Smooth muscle cell (in vitro differentiated cells): ENCODE data around the gene TJP1. TPM values are rescaled to one million over a fixed set of nuclear protein-coding genes. Genes with fewer than 3 reads are reported as not detected.
A peak's percentile ranks its signal among the peaks of the same experiment; 100 is the strongest.

Experiments used
- DNase-seq: peaks from one replicate; lab custom pipeline; 2025; ENCODE audit not compliant: unreplicated experiment; lab: John Stamatoyannopoulos, UW
- H2AFZ ChIP-seq: fragments of 200-600 bp; sonication (generic); 2 replicates; pipeline ENCODE4 v1.6.0; 2016; ENCODE audit warnings: antibody characterized with exemption, low read depth, mild to moderate bottlenecking
- H3F3A ChIP-seq: fragments of 200-600 bp; sonication (generic); 2 replicates; pipeline ENCODE4 v1.6.0; 2017; ENCODE audit warnings: antibody characterized with exemption, low read depth
- H3K27ac ChIP-seq: fragments of 200-600 bp; sonication (generic); 2 replicates; pipeline ENCODE4 v1.5.1; 2016; ENCODE audit warnings: low read depth, mild to moderate bottlenecking
- H3K27me3 ChIP-seq: fragments of 200-600 bp; sonication (generic); 2 replicates; pipeline ENCODE4 v1.6.1; 2016; ENCODE audit warnings: low read depth, mild to moderate bottlenecking
- H3K36me3 ChIP-seq: fragments of 200-600 bp; sonication (generic); 2 replicates; pipeline ENCODE4 v1.5.1; 2016; ENCODE audit warnings: low read depth
- H3K4me1 ChIP-seq: fragments of 200-600 bp; sonication (generic); 2 replicates; pipeline ENCODE4 v1.5.1; 2016; ENCODE audit warnings: low read depth
- H3K4me2 ChIP-seq: fragments of 200-600 bp; sonication (generic); 2 replicates; pipeline ENCODE4 v1.6.0; 2016; ENCODE audit warnings: mild to moderate bottlenecking
- H3K4me3 ChIP-seq: fragments of 200-600 bp; sonication (generic); 2 replicates; pipeline ENCODE4 v1.5.1; 2016; ENCODE audit warnings: mild to moderate bottlenecking
- H3K79me2 ChIP-seq: fragments of 200-600 bp; sonication (generic); 2 replicates; pipeline ENCODE4 v1.6.0; 2016; ENCODE audit warnings: low read depth, mild to moderate bottlenecking
- H3K9ac ChIP-seq: fragments of 200-600 bp; sonication (generic); 2 replicates; pipeline ENCODE4 v1.6.0; 2016; ENCODE audit warnings: low read depth
- H3K9me3 ChIP-seq: fragments of 200-600 bp; sonication (generic); replicated peaks from 2 replicates; pipeline ENCODE4 v1.5.1; 2016; ENCODE audit warnings: low read depth
- H4K20me1 ChIP-seq: fragments of 200-600 bp; sonication (generic); 2 replicates; pipeline ENCODE4 v1.6.0; 2016; ENCODE audit warnings: low read depth
- WGBS: methylation state at CpG from one replicate; pipeline ENCODE4 v1.1.7; 2016; ENCODE audit warnings: low lambda C conversion rate; 5-methylcytosine and 5-hydroxymethylcytosine counted together
- polyA plus RNA-seq: library from polyadenylated mRNA; unstranded; fragments of >200 nt; fragmentation: Nextera tagmentation; extraction: Ambion mirVana; gene quantifications from 2 replicates; pipeline ENCODE4 v1.2.1, GENCODE V29; 2016
- total RNA-seq: library from RNA; depleted of rRNA; stranded (reverse); fragments of >200 nt; gene quantifications from 2 replicates; pipeline ENCODE4 v1.2.3, GENCODE V29; 2014
- TF ChIP-seq, protein P1 (sequence below): fragments of 200-600 bp; sonication (generic); IDR thresholded peaks from 2 replicates; pipeline ENCODE4 v1.5.1; 2017; ENCODE audit warnings: borderline replicate concordance, mild to moderate bottlenecking, antibody characterized with exemption; ENCODE audit not compliant: insufficient read depth, poor library complexity, severe bottlenecking

TJP1 gene
- total and polyA plus RNA-seq, 2 experiments from 2014 or later = 28.4 to 73.1 TPM

DNA sequence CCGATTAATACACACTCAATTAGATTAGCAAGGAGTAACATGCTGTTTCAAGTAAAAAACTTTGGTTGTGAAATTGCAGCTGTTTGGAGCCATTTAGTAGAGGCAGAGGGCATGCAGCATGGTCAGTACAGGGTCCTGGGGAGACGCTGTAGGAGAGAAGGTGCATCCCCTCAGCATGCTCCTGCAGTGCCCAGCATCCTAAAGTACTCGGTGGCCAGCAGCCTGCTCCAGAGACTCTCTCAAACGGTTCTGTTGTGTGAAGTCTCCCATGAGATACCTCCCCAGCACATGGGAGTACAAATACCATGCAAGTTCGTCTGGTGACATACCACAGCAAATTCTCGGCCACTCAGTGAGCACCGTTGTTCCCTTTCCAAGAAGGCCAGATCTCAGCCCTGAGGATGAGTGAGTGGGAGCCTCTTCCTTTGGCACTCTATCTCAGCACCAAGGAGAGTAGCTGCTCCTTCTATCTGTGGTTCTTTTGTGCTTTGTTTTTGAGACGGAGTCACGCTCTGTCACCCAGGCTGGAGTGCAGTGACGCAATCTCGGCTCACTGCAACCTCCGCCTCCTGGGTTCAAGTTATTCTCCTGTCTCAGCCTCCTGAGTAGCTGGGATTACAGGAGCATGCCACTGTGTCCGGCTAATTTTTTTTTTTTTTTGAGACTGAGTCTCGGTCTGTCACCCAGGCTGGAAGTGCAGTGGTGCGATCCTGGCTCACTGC, 72.7 kb downstream of the TJP1 start:
- Histone ChIP-seq H3F3A (no peaks in the 10 kb centered on the region), H3K4me2 (no peak overlapping the region), H3K27me3 (no peaks in the 10 kb centered on the region), H3K27ac (no peak overlapping the region), H3K9ac (no peak overlapping the region), H4K20me1 (peaks cover 55% of the 10 kb centered on the region), H3K4me1 (no peaks in the 10 kb centered on the region), H3K79me2 (peaks cover 19% of the 10 kb centered on the region), H3K36me3 (peaks cover 5% of the 10 kb centered on the region), H2AFZ (no peak overlapping the region), H3K9me3 (no peaks in the 10 kb centered on the region), H3K4me3 (no peak overlapping the region)
- TF ChIP-seq, protein P1, sequence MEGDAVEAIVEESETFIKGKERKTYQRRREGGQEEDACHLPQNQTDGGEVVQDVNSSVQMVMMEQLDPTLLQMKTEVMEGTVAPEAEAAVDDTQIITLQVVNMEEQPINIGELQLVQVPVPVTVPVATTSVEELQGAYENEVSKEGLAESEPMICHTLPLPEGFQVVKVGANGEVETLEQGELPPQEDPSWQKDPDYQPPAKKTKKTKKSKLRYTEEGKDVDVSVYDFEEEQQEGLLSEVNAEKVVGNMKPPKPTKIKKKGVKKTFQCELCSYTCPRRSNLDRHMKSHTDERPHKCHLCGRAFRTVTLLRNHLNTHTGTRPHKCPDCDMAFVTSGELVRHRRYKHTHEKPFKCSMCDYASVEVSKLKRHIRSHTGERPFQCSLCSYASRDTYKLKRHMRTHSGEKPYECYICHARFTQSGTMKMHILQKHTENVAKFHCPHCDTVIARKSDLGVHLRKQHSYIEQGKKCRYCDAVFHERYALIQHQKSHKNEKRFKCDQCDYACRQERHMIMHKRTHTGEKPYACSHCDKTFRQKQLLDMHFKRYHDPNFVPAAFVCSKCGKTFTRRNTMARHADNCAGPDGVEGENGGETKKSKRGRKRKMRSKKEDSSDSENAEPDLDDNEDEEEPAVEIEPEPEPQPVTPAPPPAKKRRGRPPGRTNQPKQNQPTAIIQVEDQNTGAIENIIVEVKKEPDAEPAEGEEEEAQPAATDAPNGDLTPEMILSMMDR = no peak
- DNase-seq = no peak
- 76% methylated on average over 15 of the region's 15 CpGs for WGBS

DNA sequence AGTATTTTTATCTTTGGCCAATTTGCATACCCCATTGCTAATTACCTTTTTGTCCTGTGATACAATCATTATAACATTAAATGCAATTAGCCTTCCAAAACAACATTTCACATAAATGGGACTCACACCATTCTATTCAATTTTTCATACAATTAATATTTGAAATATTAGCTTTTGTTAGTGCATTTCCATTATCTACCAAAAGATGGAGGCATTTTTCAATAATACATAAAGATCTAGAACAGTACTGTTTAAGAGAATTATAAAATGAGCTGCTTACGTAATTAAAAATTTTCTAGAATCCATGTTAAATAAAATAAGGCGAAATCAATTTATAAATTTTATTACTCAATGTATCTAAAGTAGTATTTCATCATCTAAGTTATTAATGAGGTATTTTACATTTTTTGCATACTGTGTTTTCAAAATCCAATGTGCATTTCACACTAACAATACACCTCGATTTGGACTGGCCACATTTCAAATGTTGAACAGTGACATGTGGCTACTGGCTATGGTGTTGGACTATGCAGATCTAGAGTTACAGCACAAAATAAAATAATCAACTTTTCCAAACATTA, 74.3 kb downstream of the TJP1 start:
- no peaks in the 10 kb centered on the region for H3K4me1 ChIP-seq
- H3K79me2 ChIP-seq = peaks cover 26% of the 10 kb centered on the region
- TF ChIP-seq, protein P1 = peak; percentile 51
- no peak for DNase-seq
- H3K27ac ChIP-seq = no peak overlapping the region
- H3K4me3 ChIP-seq = no peak overlapping the region
- no peak overlapping the region for H3K4me2 ChIP-seq
- H3K36me3 ChIP-seq = no peaks in the 10 kb centered on the region
- H3F3A ChIP-seq = no peaks in the 10 kb centered on the region
- 93% methylated on average over 3 of the region's 3 CpGs for WGBS
- H4K20me1 ChIP-seq = peaks cover 46% of the 10 kb centered on the region
- no peaks in the 10 kb centered on the region for H3K9me3 ChIP-seq
- H2AFZ ChIP-seq = no peak overlapping the region
- no peaks in the 10 kb centered on the region for H3K27me3 ChIP-seq
- H3K9ac ChIP-seq = no peak overlapping the region

DNA sequence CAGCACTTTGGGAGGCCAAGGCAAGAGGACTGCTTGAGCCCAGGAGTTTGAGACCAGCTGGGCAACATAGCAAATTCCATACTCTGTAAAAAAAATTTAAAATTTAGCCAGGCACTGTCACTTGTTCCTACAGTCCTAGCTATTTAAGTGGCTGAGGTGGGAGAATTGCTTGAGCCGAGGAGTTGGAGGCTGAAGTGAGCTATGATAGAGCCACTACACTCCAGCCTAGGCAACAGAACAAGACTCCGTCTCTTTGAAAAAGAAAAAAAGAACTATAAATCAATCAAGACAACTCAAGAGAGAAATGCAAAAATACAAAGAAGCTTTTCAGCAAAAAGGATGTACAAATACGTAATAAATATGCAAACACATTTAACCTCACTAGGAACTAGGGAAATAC, 78.8 kb downstream of the TJP1 start:
- WGBS = 96% methylated on average over 3 of the region's 3 CpGs
- TF ChIP-seq, protein P1 = no peak
- H3K4me3 ChIP-seq = no peak overlapping the region
- peaks cover 19% of the 10 kb centered on the region for H3K79me2 ChIP-seq
- no peak overlapping the region for H3K9ac ChIP-seq
- H3K27ac ChIP-seq = no peak overlapping the region
- H3K9me3 ChIP-seq = no peaks in the 10 kb centered on the region
- H3K4me2 ChIP-seq = no peak overlapping the region
- H3K4me1 ChIP-seq = no peaks in the 10 kb centered on the region
- H3K36me3 ChIP-seq = peaks cover 9% of the 10 kb centered on the region
- H3K27me3 ChIP-seq = no peaks in the 10 kb centered on the region
- H2AFZ ChIP-seq = no peak overlapping the region
- H3F3A ChIP-seq = no peaks in the 10 kb centered on the region
- peaks cover 7% of the 10 kb centered on the region for H4K20me1 ChIP-seq
- DNase-seq = no peak
